ENCODE results near the gene LDLRAD4. TPM values are rescaled to one million over a fixed set of nuclear protein-coding genes. Genes with fewer than 3 reads are reported as not detected.

LDLRAD4 gene
- total RNA-seq, 1 experiment from 2014 or later = 1.7 TPM

GRCh38 chr18:13485182-13485581 lies 266.6 kb downstream of the LDLRAD4 start:
- Histone ChIP-seq H4K20me1 (ENCODE audit: insufficient read depth) (no peaks in the 10 kb centered on the region), H3K79me2 (ENCODE audit: low read depth) (no peaks in the 10 kb centered on the region), H3K9me3 (ENCODE audit: insufficient read depth, low read depth) (no peaks in the 10 kb centered on the region), H3K27me3 (ENCODE audit: insufficient read depth, low read depth) (peaks cover 96% of the 10 kb centered on the region), H2AFZ (no peak overlapping the region), H3F3A (ENCODE audit: insufficient read depth, low read depth) (no peaks in the 10 kb centered on the region), H3K9me2 (ENCODE audit: insufficient read depth) (no peaks in the 10 kb centered on the region), H3K4me3 (no peak overlapping the region), H3K4me2 (no peak overlapping the region), H3K36me3 (ENCODE audit: low read depth) (no peaks in the 10 kb centered on the region), H3K27ac (no peak overlapping the region), H3K4me1 (replicated peaks; ENCODE audit: insufficient read depth) (no peaks in the 10 kb centered on the region)
- intact Hi-C loops (cut with micrococcal nuclease; ENCODE audit: unreplicated experiment) = no loop called here
- ChIA-PET CTCF (no interaction called here), POLR2A (ENCODE audit: unreplicated experiment) (no interaction called here)
- DNase-seq = no peak
- TF ChIP-seq EZH2 (IDR thresholded peaks at IDR 0.05; ENCODE audit: low read depth) (no peak), CTCF (conservative IDR thresholded peaks at IDR 0.05) (no peak)
- no TSS peak for BruUV-seq (replicated peaks)

GRCh38 chr18:13485604-13486003 lies 267.0 kb downstream of the LDLRAD4 start:
- intact Hi-C loops (cut with micrococcal nuclease; ENCODE audit: unreplicated experiment) = no loop called here
- H4K20me1 ChIP-seq (ENCODE audit: insufficient read depth) = no peaks in the 10 kb centered on the region
- BruUV-seq (replicated peaks) = no TSS peak
- no peak overlapping the region for H3K4me3 ChIP-seq
- H3K4me2 ChIP-seq = no peak overlapping the region
- H3K4me1 ChIP-seq (replicated peaks; ENCODE audit: insufficient read depth) = no peaks in the 10 kb centered on the region
- no peak for TF ChIP-seq CTCF (conservative IDR thresholded peaks at IDR 0.05)
- no peak for TF ChIP-seq EZH2 (IDR thresholded peaks at IDR 0.05; ENCODE audit: low read depth)
- DNase-seq = no peak
- no peaks in the 10 kb centered on the region for H3K36me3 ChIP-seq (ENCODE audit: low read depth)
- no peaks in the 10 kb centered on the region for H3K9me3 ChIP-seq (ENCODE audit: insufficient read depth, low read depth)
- H2AFZ ChIP-seq = no peak overlapping the region
- no peaks in the 10 kb centered on the region for H3F3A ChIP-seq (ENCODE audit: insufficient read depth, low read depth)
- H3K9me2 ChIP-seq (ENCODE audit: insufficient read depth) = no peaks in the 10 kb centered on the region
- ChIA-PET POLR2A (ENCODE audit: unreplicated experiment) (no interaction called here), CTCF (no interaction called here)
- H3K27ac ChIP-seq = no peak overlapping the region
- H3K27me3 ChIP-seq (ENCODE audit: insufficient read depth, low read depth) = peaks cover 96% of the 10 kb centered on the region
- no peaks in the 10 kb centered on the region for H3K79me2 ChIP-seq (ENCODE audit: low read depth)

GRCh38 chr18:13486284-13486683 lies 267.7 kb downstream of the LDLRAD4 start:
- Histone ChIP-seq H3K27ac (no peak overlapping the region), H3K9me2 (ENCODE audit: insufficient read depth) (no peaks in the 10 kb centered on the region), H3K79me2 (ENCODE audit: low read depth) (no peaks in the 10 kb centered on the region), H3K36me3 (ENCODE audit: low read depth) (no peaks in the 10 kb centered on the region), H3K4me1 (replicated peaks; ENCODE audit: insufficient read depth) (no peaks in the 10 kb centered on the region), H3K27me3 (ENCODE audit: insufficient read depth, low read depth) (peaks cover 96% of the 10 kb centered on the region), H4K20me1 (ENCODE audit: insufficient read depth) (no peaks in the 10 kb centered on the region), H3K4me2 (no peak overlapping the region), H2AFZ (no peak overlapping the region), H3K4me3 (no peak overlapping the region), H3K9me3 (ENCODE audit: insufficient read depth, low read depth) (no peaks in the 10 kb centered on the region), H3F3A (ENCODE audit: insufficient read depth, low read depth) (no peaks in the 10 kb centered on the region)
- CTCF ChIA-PET = no interaction called here
- intact Hi-C loops (cut with micrococcal nuclease; ENCODE audit: unreplicated experiment) = no loop called here
- DNase-seq = no peak
- BruUV-seq (replicated peaks) = no TSS peak
- POLR2A ChIA-PET (ENCODE audit: unreplicated experiment) = no interaction called here
- TF ChIP-seq EZH2 (IDR thresholded peaks at IDR 0.05; ENCODE audit: low read depth) = no peak
- no peak for TF ChIP-seq CTCF (conservative IDR thresholded peaks at IDR 0.05)

Data from PC-9 (cell line).